Inflammatory macrophage (primary cell): ENCODE data around the gene MYRFL.
"Not testable (repeated sequence)": the region's sequence is repeated elsewhere in the genome, so short reads cannot be mapped to it uniquely, and the experiment has no call there.

Source experiments
- DNase-seq, 2 donors: peaks; one replicate each; pipeline ENCODE4 v3.0.0-alpha.2; 2020 to 2022

MYRFL gene

DNA sequence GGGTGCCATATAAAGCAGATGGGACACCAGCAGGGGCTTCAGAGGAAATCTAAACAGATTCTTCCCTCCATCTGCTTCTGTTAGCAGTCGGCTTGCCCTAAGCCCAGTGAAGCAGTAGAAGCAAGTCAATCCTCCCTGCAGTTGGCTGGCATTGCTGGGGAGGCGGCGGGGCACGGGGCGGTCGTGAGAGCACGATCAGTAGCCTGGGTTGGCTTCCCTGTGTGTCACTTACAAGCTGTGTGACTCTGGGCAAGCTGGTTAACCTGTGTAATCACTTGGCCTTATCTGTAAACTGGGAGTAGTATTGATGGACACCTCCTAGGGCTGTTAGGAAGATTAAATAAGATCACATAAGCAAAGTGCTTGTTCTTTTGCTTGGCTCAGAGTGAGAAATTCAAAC is 19.4 kb downstream of the MYRFL start:
- DNase-seq = no peak

DNA sequence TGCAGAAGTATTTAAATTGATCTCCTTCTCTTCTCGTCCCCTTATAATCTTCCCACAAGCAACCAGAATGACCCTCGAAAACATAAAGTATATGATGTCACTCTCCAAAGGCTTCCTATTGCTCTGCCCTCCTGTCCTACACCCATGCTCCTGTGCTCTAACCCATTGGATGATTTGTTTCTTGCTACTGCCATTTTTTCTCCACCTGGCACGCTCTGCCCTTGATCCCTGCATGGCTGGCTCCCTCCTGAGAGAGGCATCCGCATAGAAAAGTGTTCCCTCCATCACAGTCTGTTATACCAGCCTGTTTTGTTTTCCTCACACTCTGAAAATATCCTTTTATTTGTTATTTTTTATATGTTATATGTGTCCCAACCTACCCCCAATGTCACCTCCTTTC is 19.8 kb downstream of the MYRFL start:
- no peak for DNase-seq

DNA sequence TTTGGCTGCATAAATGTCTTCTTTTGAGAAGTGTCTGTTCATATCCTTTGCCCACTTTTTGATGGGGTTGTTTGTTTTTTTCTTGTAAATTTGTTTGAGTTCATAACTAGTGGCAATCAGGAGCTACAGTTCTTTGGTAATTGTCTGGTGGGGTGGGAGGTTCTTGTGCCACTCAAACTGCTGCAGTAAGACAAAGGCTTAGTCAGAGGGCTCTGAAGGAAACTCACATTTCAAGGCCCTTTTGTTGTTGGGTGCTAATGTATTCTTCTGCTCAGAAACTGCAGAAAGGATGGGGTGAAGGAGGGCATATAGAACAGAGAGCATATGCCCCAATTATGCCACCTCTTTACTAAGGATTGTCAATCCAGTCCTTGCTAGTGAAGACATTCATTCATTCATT is 21.9 kb downstream of the MYRFL start:
- no peak for DNase-seq

DNA sequence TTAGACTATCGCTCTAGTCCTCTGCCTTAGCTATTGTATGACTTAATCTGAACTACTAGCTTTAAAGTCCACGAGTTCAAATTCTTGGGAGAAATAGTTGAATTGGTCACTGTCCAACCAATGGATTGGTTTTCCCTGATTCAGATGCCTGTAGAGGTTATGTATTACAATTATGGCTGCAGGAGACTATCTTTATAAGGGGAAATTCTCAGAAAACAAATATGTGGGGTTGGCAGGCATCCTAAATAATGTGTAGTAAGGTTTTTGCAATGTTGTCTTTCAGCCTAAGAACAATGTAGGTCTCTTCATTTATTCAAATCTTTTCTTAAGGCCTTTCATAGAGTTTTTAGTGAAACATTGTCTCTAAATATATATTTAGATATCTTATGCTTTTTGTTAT is 26.9 kb downstream of the MYRFL start:
- DNase-seq = no peak

DNA sequence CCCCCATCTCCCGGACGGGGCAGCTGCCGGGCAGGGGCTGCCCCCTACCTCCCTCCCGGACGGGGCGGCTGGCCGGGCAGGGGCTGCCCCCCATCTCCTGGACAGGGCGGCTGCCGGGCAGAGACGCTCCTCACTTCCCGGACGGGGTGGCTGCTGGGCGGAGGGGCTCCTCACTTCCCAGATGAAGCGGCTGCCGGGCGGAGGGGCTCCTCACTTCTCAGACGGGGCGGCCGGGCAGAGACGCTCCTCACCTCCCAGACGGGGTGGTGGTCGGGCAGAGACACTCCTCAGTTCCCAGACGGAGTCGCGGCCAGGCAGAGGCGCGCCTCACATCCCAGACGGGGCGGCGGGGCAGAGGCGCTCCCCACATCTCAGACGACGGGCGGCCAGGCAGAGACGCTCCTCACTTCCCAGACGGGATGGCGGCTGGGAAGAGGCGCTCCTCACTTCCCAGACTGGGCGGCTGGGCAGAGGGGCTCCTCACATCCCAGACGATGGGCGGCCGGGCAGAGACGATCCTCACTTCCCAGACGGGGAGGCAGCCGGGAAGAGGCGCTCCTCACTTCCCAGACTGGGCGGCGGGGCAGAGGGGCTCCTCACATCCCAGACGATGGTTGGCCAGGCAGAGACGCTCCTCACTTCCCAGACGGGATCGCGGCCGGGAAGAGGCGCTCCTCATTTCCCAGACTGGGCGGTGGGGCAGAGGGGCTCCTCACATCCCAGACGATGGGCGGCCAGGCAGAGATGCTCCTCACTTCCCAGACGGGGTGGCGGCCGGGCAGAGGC is 28.3 kb downstream of the MYRFL start:
- DNase-seq = not testable (repeated sequence)

DNA sequence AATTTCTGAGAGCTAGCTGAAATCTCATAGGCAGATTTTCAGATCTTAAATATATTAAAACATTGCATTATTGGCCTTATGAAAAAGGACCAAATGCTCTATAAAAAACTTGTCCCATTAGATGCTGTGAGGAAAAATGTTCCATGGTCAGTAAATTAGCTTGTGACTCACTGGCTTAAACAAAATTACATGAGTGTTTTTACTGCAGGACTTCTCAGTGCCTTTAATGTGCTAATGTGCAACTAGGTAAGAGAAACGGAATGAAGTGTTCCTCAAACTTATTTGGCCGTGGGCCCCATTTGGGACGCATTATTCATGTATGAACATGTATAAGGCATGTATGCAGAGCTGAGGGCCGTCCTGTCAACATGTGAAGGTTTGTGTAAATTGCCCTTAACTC is 41.7 kb downstream of the MYRFL start:
- no peak for DNase-seq

DNA sequence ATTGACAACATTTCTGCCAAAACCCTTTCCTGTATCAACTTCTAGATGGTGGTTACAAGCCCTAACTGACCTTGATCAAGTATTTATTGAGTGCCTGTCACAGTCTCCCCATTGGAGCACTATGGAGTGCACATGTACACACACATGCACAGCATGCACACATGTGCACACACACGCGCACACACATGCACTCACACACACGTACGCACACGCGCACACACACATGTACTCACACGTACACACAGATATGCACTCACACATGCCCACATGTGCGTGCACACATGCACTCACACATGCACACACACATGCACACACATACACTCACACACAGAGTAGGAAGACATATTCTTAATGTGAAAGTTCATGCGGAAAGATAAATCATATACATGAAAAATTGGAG is 43.7 kb downstream of the MYRFL start:
- DNase-seq = no peak

DNA sequence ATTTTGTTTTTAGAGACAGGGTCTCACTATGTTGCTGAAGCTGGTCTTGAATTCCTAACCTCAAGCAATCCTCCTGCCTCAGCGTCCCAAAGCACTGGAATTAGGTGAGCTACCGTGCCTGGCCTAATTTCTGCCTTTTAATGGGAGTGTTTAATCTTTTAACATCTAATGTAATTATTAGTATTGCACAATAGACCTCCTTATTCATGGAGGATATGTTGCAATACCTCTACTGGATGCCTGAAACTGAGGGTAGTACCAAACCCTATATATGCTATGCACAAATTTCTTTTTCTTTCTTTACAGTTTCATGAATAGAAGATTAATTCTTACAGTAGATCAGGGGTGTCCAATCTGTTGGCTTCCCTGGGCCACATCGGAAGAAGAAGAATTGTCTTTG is 47.8 kb downstream of the MYRFL start:
- DNase-seq = no peak

DNA sequence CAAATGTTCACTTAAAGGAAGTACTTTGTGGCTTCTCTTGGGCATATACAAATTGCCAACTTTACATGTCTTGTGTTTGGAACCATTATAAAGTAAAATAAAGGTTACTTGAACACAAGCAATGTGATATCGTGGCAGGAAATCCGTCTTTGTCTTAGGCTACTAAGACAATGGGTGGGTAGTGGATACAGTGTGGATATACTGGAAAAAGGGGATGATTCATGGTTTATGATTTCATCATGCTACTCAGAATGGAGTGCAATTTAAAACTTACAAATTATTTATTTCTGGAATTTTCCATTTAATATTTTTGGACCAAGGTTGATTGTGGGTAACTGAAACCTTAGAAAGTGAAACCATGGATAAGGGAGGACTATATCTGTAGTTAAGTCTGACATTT is 48.4 kb downstream of the MYRFL start:
- no peak for DNase-seq

DNA sequence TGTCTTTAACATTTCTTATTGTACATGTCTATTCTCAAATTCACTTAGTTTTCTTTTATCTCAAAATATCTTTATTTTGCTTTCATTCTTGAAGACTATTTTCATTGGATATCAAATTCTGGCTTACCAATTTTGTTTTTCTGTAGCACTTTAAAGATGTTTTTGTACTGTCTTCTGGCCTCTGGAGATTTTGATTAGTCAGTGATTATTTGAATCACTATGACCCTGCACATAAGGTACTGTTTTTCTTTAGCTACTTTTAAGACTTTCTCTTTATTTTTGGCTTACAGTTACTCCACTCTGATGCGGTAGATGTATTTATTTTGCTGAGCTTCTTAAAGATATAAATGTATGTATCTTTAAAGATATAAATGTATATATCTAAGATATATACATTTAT is 49.6 kb downstream of the MYRFL start:
- no peak for DNase-seq

DNA sequence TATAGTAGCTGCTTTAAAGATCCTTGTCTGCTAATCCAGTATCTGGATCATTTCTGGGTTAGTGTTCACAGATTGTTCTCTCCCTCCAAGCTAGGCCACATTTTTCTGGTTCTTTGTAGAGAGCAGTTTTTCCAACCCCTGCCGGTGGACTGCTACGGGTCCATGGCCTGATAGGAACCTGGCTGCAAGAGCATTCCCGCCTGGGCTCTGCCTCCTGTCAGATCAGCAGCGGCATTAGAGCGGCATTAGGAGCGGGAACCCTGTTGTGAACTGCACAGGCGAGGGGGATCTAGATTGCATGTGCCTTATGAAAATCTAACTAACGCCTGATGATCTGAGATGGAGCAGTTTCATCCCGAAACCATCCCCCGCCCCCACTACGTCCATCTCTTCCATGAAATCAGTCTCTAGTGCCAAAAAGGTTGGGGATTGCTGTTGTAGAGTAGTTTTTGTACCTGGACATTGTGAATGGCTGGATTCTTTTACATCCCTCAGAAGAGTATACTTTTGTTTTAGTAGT is 50.4 kb downstream of the MYRFL start:
- DNase-seq = no peak

DNA sequence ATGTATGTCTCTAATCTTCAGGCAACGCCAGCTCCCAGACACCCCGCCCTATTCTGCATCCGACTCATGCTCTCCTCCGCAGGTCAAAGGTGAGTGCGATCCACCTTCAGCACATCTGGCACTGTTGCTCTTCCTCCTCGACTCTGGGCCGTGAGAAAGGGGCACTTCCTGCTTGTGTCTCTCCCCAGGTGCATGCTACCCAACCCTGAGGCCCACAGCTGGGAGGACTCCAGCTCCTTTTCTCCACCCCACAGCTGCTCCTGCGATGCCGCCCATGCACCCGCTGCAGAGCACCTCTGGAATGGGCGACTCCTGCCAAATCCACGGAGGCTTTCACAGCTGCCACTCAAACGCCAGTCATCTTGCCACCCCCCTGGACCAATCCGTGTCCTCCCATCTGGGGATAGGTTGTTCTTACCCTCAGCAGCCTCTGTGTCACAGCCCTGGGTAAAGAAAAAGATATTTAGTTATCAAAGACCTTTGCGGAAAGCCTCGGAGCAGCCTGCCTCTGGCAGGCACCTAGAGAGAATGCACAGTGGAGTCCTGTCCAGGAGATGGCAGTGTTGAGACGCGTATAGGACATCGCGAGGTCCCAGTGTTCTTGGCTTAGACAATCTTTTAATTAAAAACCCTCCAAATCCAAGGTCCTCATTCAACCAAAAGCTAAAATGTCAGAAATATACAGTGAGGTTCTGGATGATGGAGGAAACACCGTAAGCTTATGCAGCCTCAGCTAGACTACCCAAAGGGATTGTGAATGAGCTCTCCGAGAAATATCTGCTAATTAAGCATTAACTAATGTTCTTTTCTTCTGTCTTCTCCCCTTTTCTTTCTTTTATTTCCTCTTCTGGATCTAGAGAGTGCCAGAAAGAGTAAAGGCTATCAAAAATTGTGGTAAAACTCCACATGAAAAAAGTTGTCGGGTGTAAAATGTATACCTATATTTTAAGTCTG is 54.3 kb downstream of the MYRFL start:
- DNase-seq = peak; percentile 64 to 74

DNA sequence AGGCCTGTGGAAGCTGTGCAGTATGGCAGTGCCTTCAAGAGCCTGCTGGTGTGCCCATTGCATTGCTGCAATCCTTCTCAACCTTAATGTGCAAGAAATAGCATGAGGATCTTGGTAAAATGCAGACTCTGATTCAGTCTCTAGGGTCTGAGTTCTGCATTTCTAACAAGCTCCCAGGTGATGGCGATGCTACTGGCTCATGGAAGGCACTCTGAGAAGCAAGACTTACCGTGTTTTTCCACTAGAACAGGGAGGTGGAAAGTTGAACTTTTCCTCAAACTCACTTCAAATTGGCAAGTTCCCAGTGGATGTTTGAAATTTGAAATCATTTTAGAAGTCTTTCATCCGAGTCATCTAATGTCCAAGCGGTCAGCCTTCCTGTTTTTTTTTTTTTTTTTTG is 55.5 kb downstream of the MYRFL start:
- no peak for DNase-seq

DNA sequence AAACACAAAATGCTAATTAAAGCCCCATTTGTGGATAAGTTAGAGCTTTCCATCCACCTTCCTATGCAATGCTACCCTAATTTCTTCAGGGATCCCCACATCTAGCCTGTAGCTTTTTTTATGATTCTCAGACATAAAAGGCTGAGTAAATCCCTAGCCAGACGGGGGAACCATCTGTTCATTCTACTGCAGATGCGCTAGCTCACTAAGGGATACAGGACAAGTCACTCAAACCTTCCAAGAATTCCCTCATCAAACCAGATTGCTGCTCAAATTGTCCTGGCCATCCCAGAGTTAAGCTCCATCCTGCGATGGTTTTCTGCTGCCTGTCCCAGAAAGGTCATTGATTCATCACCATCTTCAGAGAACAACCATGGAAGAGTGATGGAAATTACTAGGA is 56.7 kb downstream of the MYRFL start:
- no peak for DNase-seq

DNA sequence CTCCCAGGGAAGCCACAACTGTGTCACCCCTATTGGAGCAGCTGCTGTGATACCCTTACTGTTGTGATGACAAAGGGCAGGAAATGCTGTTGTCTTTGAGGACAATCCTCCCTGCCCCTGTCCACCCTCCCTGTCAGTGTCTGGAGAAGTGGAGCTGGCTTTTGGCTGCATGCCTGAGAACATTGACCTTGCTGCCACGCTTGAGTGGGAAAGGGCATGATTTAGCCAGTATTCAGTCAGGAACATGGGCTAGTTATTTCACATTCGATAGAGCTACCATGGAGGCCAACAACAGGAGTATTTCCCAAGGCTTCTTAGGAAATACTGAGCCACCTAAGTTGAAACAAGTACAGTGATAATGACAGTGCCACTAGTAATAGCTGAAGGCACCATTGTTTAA is 59.4 kb downstream of the MYRFL start:
- no peak for DNase-seq

DNA sequence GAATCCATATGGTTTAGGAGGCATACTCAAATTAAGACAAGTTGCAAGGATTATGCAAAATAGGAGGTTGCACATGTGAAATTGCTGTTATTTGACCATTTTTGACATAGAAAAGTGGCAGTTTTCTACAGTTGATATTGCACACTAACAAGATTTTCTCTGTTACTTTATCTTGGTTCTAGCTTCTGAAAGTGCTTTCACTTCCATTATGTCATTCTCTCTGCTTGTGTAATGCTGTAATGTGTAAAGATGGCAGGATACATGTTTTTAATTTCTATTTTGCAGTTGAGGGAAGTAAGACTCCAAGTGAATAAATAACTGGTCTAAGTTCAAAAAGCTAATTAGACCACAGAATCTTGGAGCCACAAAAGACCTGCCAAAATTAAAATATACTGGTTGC is 60.6 kb downstream of the MYRFL start:
- peak in 1 of 2 donors; percentile 35 for DNase-seq

DNA sequence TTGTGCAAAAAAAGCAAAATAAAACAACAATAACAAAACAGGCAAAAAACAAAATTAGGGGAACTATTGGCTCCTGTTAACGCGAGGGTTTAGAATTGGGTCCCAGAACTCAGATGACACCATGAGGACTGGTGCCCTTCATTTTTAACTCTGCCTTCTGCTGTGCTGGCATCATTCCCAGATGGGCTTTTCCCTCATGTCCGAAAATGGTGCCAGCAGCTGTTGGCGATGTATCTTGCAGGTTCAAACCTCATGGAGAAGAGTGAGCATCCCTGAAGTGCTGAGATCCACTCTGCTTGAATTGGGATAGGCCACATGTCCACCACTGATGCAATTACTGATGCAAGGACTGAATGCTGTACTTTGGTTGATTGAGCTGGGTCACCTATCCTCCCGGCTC is 61.1 kb downstream of the MYRFL start:
- DNase-seq = no peak

DNA sequence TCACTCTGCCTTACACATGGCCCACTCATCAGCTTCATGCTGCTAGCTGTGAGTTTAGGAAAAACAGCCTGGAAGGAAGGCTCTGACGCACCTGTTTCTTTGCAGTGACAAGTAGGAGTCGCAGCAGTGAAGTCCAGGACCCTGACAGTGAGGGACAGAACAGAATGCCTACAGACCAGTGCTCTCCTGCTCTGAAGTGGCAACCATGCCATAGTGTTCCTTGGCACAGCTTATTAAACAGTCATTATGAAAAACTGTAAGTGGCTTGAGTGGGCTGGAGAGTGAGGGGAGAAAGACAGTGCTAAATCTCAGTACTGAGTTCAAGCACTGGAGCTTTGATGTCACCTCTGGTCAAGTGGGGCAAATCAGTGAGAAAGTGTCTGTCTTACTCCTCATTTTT is 61.7 kb downstream of the MYRFL start:
- DNase-seq = no peak

DNA sequence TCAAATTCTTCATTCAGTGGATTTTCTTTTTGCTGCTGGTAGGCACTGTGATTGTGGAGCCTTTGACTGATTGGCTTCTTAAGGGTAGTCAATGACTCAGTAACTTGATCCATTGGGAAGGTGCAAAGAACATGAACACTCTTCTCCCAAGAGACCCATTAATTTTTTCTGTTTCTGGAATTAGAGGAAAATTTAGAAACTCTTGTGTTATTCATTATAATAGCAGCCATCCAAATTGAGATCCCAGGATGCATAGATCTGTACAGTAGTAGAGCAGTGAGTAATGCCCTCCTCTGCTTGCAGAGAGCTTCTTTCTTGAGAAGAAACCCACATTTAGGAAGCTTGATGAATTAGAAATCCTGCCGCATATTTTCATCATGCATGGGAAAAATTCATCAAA is 63.9 kb downstream of the MYRFL start:
- DNase-seq = no peak

DNA sequence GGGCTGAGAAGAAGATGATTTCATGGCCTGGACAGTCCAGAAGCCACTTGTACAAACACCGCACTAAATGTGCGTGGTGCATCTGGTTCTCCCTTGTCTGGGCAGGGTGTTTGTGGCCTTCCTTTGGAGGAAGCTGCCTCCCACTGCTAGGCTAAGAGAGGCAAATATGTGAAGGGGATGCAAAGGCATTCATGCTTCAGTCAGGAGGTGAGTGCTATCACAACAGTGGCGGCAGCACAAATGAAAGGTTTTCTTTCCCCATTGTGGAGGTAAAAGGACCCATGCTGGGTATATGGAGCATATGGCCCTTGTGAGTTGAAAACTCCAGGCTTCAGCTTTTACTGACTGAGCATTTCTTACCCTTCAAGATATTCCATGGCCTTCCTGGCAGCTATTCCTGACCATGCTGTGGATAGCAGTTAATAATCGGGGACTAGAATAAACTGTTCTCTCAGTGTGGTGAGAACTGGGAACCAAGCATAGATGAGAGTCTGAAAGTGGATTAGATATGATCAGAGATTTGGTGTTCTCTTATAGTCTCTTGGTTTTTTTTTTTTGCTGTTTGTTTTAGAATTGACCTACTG is 69.9 kb downstream of the MYRFL start:
- DNase-seq = no peak

DNA sequence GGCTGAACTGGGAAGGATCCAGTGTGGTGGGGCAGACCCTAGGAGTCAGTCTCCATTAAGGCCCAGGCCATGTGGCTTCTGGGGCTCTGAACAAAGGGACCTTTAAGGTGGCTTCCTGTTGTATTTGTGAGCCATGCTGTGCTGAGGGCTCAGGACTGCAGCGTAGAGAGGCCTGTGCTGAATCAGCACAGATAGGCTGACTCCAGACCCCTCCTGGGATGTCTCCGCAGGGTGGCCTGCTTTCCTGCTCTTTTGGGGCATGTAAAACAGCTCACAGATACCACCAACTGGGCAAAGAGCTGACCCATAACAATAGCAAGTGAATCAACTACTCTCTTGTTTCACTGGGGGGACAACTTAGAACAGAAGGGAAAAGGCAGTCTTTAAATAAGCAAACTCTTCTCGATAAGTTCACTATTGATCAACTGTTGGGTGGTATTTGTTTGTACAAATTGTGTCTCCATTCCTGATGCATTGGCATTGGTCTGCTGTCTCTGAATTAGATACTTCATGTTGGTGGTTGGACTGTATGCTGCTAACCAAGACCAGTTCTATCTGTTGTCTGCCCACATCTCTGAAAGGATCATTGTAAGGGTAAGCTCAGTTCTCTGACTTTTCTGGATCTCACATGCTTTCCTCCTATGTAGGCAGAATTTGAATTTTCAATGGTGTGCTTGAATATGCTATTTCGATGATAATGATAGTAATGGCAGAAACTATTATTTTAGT is 71.8 kb downstream of the MYRFL start:
- DNase-seq = no peak

DNA sequence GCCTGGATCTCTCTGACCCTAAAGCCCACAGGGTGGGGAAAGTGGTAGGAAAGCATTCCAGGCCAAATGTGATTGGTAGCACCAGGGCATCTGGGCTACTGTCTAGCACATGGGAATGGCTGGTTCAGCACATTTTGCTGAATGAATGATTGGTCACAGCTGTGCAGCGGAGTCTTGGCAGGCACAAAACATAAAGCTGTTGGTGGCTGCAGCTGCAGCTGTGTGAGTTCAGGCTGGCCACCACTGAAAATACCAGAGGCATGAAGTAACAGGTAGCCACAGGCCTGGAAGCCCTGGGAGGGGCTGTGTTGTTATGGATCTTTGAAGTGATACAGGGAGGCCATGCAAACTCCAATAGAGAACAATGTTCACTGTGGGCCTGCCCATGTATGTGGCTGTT is 72.7 kb downstream of the MYRFL start:
- no peak for DNase-seq

DNA sequence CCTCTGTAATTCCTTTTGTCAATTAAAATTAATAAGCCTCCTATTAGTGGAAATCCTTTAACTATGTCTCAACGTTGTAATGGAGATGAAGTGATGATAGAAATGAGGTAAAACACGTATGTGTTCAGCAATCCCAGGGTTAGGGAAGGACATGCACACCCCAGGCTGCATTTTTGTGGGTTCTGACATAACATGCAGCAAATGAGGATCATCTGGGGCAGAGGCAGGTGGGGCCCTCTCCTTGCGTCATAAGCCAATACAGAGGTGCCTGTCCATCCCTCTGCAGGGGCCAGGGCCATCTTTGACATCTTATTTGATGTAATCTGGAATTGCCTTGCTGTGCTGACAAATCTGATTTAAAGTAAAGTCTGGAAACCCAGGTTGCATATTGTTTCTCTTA is 73.2 kb downstream of the MYRFL start:
- no peak for DNase-seq
